Transverse colon (tissue), 4 donors: ENCODE results near the gene GRM4. TPM values are rescaled to one million over a fixed set of nuclear protein-coding genes. Genes with fewer than 3 reads are reported as not detected.

Experiments
- DNase-seq: peaks from one replicate; pipeline ENCODE4 v3.0.0-alpha.2; 2019
- H3K27ac ChIP-seq, 4 donors: fragments of 200-600 bp; sonication (generic); 2 replicates each; pipeline ENCODE4 v1.5.1; 2016 to 2018; ENCODE audit warnings: inconsistent platforms in 4 of 4
- H3K27me3 ChIP-seq: fragments of 200-600 bp; sonication (generic); 2 replicates; pipeline ENCODE4 v1.5.1; 2017; ENCODE audit warnings: inconsistent platforms
- H3K36me3 ChIP-seq, 4 donors: fragments of 200-600 bp; sonication (generic); 2 replicates each; pipeline ENCODE4 v1.5.1; 2017 to 2019; ENCODE audit warnings: inconsistent platforms in 4 of 4
- H3K4me1 ChIP-seq, 4 donors: fragments of 200-600 bp; sonication (generic); 2 replicates each; pipeline ENCODE4 v1.5.1; 2017 to 2020; ENCODE audit warnings: inconsistent platforms in 4 of 4
- H3K4me3 ChIP-seq, 4 donors: fragments of 200-600 bp; sonication (generic); 1 replicate in 1 of 4; 2 replicates in 3 of 4; pipeline versions ENCODE4 v1.5.1 to v1.6.1; 2017 to 2019; ENCODE audit warnings: inconsistent platforms in 4 of 4
- H3K9me3 ChIP-seq, 2 donors: fragments of 200-600 bp; sonication (generic); 2 replicates each; pipeline ENCODE4 v1.5.1; 2017 to 2019; ENCODE audit warnings: inconsistent platforms in 2 of 2
- EP300 ChIP-seq: sonication (generic); formaldehyde crosslinking; IDR thresholded peaks from one replicate; pipeline ENCODE4 v1.6.1; 2017; ENCODE audit warnings: antibody characterized with exemption, low read depth
- POLR2A ChIP-seq: fragments of 450-650 bp; IDR thresholded peaks from one replicate; pipeline ENCODE4 v1.6.1; 2016; ENCODE audit warnings: antibody characterized with exemption, mild to moderate bottlenecking, moderate library complexity
- POLR2AphosphoS5 ChIP-seq, 3 donors: sonication (generic); formaldehyde crosslinking; IDR thresholded peaks; one replicate each; pipeline ENCODE4 v1.6.1; 2016; ENCODE audit warnings: antibody characterized with exemption in 3 of 3
- WGBS, 2 donors: methylation state at CpG; one replicate each; pipeline ENCODE4 v1.1.5; 2018; ENCODE audit warnings: low coverage in 1 of 2; 5-methylcytosine and 5-hydroxymethylcytosine counted together
- in situ Hi-C, 4 donors: fragments of 200-750 bp; cut with MboI; loops; one replicate each; pipeline versions ENCODE4 v1.15.0 to v1.15.1; 2017; ENCODE audit warnings: low sequenced_read_pairs in 3 of 4, low pct_ligation_motif_present in 1 of 4, low pct_unique_long_range_greater_than_20kb in 1 of 4
- intact Hi-C: fragments of 100-400 bp; cut with DNase I; formaldehyde crosslinking; loops from one replicate; pipeline ENCODE4 v1.15.1; 2023; ENCODE audit warnings: low total_unique reads
- total RNA-seq, 4 donors: library from RNA; depleted of rRNA; stranded (reverse); fragments of >200 nt; gene quantifications; one replicate each; pipeline ENCODE4 v1.1.0, GENCODE V29; 2016
- TF ChIP-seq, protein P1 (sequence below), 5 experiments: fragments of 200-600 bp in 3 of 5; fragments of 450-650 bp in 2 of 5; sonication (generic) in 3 of 5; IDR thresholded peaks; 1 replicate in 2 of 5; 2 replicates in 3 of 5; pipeline ENCODE4 v1.5.1; 2016 to 2017; ENCODE audit warnings: antibody characterized with exemption in 5 of 5, inconsistent platforms in 3 of 5, mild to moderate bottlenecking in 2 of 5, moderate library complexity in 1 of 5

The GRM4 gene
- total RNA-seq, 4 donors from 2014 or later: not detected

DNA sequence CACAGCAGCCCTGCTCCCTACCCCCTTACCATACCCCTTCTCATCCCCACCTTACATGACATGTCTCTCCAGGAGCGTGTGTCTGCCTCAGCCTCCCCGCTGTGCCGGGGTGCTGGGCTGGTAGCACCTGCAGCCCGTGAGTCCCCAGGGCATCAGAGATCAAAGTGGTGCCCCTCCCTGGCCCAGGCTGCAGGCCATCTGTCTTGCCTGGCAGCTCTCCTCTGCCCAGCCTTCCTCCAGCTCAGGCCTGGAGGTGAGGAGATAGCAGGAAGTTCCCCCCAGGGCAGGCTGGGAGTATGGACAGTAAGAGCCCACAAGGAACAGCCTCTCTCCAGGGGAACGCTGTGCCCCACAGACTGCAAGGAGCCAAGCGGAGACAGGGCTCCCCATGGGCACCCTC, 35.3 kb downstream of the GRM4 start:
- TF ChIP-seq POLR2A: no peak
- no peak for TF ChIP-seq POLR2AphosphoS5 (IDR thresholded peaks at IDR 0.05)
- no peak for TF ChIP-seq EP300
- TF ChIP-seq, protein P1, sequence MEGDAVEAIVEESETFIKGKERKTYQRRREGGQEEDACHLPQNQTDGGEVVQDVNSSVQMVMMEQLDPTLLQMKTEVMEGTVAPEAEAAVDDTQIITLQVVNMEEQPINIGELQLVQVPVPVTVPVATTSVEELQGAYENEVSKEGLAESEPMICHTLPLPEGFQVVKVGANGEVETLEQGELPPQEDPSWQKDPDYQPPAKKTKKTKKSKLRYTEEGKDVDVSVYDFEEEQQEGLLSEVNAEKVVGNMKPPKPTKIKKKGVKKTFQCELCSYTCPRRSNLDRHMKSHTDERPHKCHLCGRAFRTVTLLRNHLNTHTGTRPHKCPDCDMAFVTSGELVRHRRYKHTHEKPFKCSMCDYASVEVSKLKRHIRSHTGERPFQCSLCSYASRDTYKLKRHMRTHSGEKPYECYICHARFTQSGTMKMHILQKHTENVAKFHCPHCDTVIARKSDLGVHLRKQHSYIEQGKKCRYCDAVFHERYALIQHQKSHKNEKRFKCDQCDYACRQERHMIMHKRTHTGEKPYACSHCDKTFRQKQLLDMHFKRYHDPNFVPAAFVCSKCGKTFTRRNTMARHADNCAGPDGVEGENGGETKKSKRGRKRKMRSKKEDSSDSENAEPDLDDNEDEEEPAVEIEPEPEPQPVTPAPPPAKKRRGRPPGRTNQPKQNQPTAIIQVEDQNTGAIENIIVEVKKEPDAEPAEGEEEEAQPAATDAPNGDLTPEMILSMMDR (IDR thresholded peaks at IDR 0.05): no peak
- WGBS, 2 donors: 42% methylated on average over 4 of the region's 6 CpGs; no CpG with 5 or more reads in 1 of the 2 donors
- no peaks in the 10 kb centered on the region for H3K9me3 ChIP-seq
- intact Hi-C loops (no loop called here), in situ Hi-C loops (no loop called here)
- H3K27me3 ChIP-seq: peaks cover 12% of the 10 kb centered on the region
- H3K36me3 ChIP-seq: no peaks in the 10 kb centered on the region
- DNase-seq: no peak
- H3K27ac ChIP-seq: no peak overlapping the region
- H3K4me1 ChIP-seq: no peaks in the 10 kb centered on the region
- no peak overlapping the region for H3K4me3 ChIP-seq

DNA sequence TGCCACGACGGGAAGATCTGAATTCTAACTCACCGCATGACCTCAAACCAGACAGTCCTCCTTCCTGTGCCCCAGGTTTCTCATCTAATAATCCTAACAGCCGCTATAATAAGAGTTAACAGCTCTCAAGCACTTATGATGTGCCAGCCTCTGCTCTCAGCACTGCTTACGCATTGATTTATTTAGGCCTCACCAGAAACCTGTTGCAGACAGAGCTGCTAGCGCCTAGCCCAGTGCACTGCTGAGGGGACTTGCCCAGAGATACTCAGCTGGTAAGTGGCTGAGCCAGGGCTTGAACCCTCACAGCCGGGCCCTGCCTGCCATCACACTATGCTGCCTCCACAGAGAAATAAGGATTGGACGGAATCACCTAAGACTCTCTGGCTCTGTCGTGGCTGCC, 37.7 kb downstream of the GRM4 start:
- Histone ChIP-seq H3K36me3 (no peaks in the 10 kb centered on the region), H3K27me3 (peaks cover 12% of the 10 kb centered on the region), H3K4me1 (no peaks in the 10 kb centered on the region), H3K27ac (no peak overlapping the region), H3K9me3 (no peaks in the 10 kb centered on the region), H3K4me3 (no peak overlapping the region)
- 84 to 90% methylated on average over 2 to 9 of the region's 9 CpGs for WGBS, 2 donors
- no peak for DNase-seq
- in situ Hi-C loops: no loop called here
- intact Hi-C loops: no loop called here
- TF ChIP-seq, protein P1 (IDR thresholded peaks at IDR 0.05): no peak
- TF ChIP-seq POLR2A (no peak), POLR2AphosphoS5 (IDR thresholded peaks at IDR 0.05) (no peak), EP300 (no peak)

DNA sequence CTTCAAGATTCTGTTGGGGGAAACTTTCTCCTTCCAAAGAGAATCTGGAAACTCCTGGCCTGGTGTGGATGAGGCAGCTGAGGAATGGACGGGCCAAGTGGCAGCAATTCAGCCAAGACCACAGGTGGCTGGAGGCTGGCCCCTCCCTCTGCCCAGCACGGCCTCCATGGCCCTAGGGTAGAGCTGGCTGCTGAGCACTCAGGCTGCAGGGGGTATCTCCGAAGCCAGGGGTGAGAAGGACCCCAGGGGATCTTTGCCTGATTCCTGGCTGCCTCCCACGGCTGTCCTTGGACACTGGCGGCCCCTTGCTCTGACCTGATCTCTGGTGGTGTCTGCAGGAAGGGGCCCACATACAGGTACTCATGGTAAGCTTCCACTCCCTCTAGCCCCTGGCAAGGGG, 39.0 kb downstream of the GRM4 start:
- Histone ChIP-seq H3K36me3 (no peaks in the 10 kb centered on the region), H3K27ac (no peak overlapping the region), H3K4me1 (no peaks in the 10 kb centered on the region), H3K4me3 (no peak overlapping the region), H3K27me3 (peaks cover 5% of the 10 kb centered on the region), H3K9me3 (no peaks in the 10 kb centered on the region)
- intact Hi-C loops: no loop called here
- in situ Hi-C loops: no loop called here
- 77% methylated on average over 5 of the region's 5 CpGs; no CpG with 5 or more reads in 1 of the 2 donors for WGBS, 2 donors
- no peak for TF ChIP-seq POLR2AphosphoS5 (IDR thresholded peaks at IDR 0.05)
- TF ChIP-seq, protein P1 (IDR thresholded peaks at IDR 0.05): no peak
- TF ChIP-seq EP300: no peak
- no peak for TF ChIP-seq POLR2A
- no peak for DNase-seq

- no peaks in the 10 kb centered on the region for H3K36me3 ChIP-seq
- 60 to 78% methylated on average over 2 to 6 of the region's 6 CpGs for WGBS, 2 donors
- TF ChIP-seq POLR2AphosphoS5 (IDR thresholded peaks at IDR 0.05) (no peak), EP300 (no peak), POLR2A (no peak)
- TF ChIP-seq, protein P1 (IDR thresholded peaks at IDR 0.05): no peak
- no peaks in the 10 kb centered on the region for H3K4me1 ChIP-seq
- intact Hi-C loops: no loop called here
- H3K27me3 ChIP-seq: peaks cover 5% of the 10 kb centered on the region
- H3K4me3 ChIP-seq: no peak overlapping the region
- no peaks in the 10 kb centered on the region for H3K9me3 ChIP-seq
- no peak for DNase-seq
- in situ Hi-C loops: no loop called here
- H3K27ac ChIP-seq: no peak overlapping the region
These were observed 39.5 kb downstream of the GRM4 start for GRCh38 chr6:34106421-34106820.
